Mesothelial cell of epicardium (in vitro differentiated cells): ENCODE results near the gene GALNT13. TPM values are rescaled to one million over a fixed set of nuclear protein-coding genes. Genes with fewer than 3 reads are reported as not detected.

ENCODE experiments used
- DNase-seq, 2 experiments: peaks; one replicate each; pipeline ENCODE4 v3.0.0; 2021; ENCODE audit warnings: low spot score in 2 of 2; ENCODE audit not compliant: unreplicated experiment in 2 of 2
- H3K27ac Mint-ChIP-seq: 2 replicates; pipeline ENCODE4 v1.8.0; 2021; ENCODE audit warnings: mixed read lengths
- H3K27me3 Mint-ChIP-seq: 2 replicates; pipeline ENCODE4 v1.8.0; 2021; ENCODE audit warnings: low read depth, mixed read lengths
- H3K36me3 Mint-ChIP-seq: 2 replicates; pipeline ENCODE4 v1.8.0; 2021; ENCODE audit warnings: mixed read lengths
- H3K4me1 Mint-ChIP-seq: 2 replicates; pipeline ENCODE4 v1.8.0; 2021; ENCODE audit warnings: mixed read lengths
- H3K4me3 Mint-ChIP-seq: 2 replicates; pipeline ENCODE4 v1.8.0; 2021; ENCODE audit warnings: mild to moderate bottlenecking, moderate library complexity, mixed read lengths
- H3K9me3 Mint-ChIP-seq: 2 replicates; pipeline ENCODE4 v1.8.0; 2021; ENCODE audit warnings: mixed read lengths
- CTCF ChIP-seq: fragments of 200-600 bp; sonication (generic); IDR thresholded peaks from one replicate; pipeline ENCODE4 v1.5.0; 2021; ENCODE audit warnings: antibody characterized with exemption; ENCODE audit not compliant: unreplicated experiment
- total RNA-seq: library from RNA; stranded (reverse); gene quantifications from 3 replicates; pipeline ENCODE4 v1.2.1, GENCODE V29; 2021

GALNT13 gene
- total RNA-seq, 1 donor from 2014 or later: 15.8 TPM

- Mint-ChIP-seq H3K9me3 (no peaks in the 10 kb centered on the region), H3K27me3 (no peaks in the 10 kb centered on the region), H3K4me3 (no peak overlapping the region), H3K4me1 (peaks cover 27% of the 10 kb centered on the region), H3K27ac (no peak overlapping the region), H3K36me3 (no peaks in the 10 kb centered on the region)
- DNase-seq: no peak
- TF ChIP-seq CTCF: no peak
Observed at GRCh38 chr2:154229966-154230365, 358.2 kb downstream of the GALNT13 start.

- DNase-seq: no peak
- Mint-ChIP-seq H3K27me3 (no peaks in the 10 kb centered on the region), H3K36me3 (no peaks in the 10 kb centered on the region), H3K9me3 (no peaks in the 10 kb centered on the region), H3K27ac (peak overlapping the region; percentile 17), H3K4me3 (no peak overlapping the region), H3K4me1 (peaks cover 27% of the 10 kb centered on the region)
- no peak for TF ChIP-seq CTCF
Observed at GRCh38 chr2:154231021-154231420, 359.3 kb downstream of the GALNT13 start.

- no peaks in the 10 kb centered on the region for H3K36me3 Mint-ChIP-seq
Observed at GRCh38 chr2:154233231-154233630, 361.5 kb downstream of the GALNT13 start.

GRCh38 chr2:154238252-154238651, 366.5 kb downstream of the GALNT13 start:
- Mint-ChIP-seq H3K9me3 (no peaks in the 10 kb centered on the region), H3K4me3 (no peak overlapping the region), H3K36me3 (no peaks in the 10 kb centered on the region), H3K27me3 (no peaks in the 10 kb centered on the region), H3K27ac (no peak overlapping the region), H3K4me1 (peaks cover 5% of the 10 kb centered on the region)
- no peak for DNase-seq
- TF ChIP-seq CTCF: no peak

More at GRCh38 chr2:154233231-154233630, 361.5 kb downstream of the GALNT13 start:
- Mint-ChIP-seq H3K9me3 (no peaks in the 10 kb centered on the region), H3K27me3 (no peaks in the 10 kb centered on the region), H3K4me3 (no peak overlapping the region), H3K4me1 (peaks cover 30% of the 10 kb centered on the region), H3K27ac (no peak overlapping the region)
- no peak for DNase-seq
- TF ChIP-seq CTCF: no peak

- peaks cover 2% of the 10 kb centered on the region for H3K9me3 Mint-ChIP-seq
- no peak for TF ChIP-seq CTCF
- H3K27me3 Mint-ChIP-seq: no peaks in the 10 kb centered on the region
- H3K27ac Mint-ChIP-seq: no peak overlapping the region
- no peak overlapping the region for H3K4me3 Mint-ChIP-seq
- H3K36me3 Mint-ChIP-seq: no peaks in the 10 kb centered on the region
- H3K4me1 Mint-ChIP-seq: peaks cover 5% of the 10 kb centered on the region
- no peak for DNase-seq
Observed at GRCh38 chr2:154240316-154240715, 368.6 kb downstream of the GALNT13 start.

- H3K36me3 Mint-ChIP-seq: no peaks in the 10 kb centered on the region
- no peak overlapping the region for H3K27ac Mint-ChIP-seq
- no peak for TF ChIP-seq CTCF
- H3K9me3 Mint-ChIP-seq: peaks cover 2% of the 10 kb centered on the region
- H3K4me3 Mint-ChIP-seq: no peak overlapping the region
- no peaks in the 10 kb centered on the region for H3K27me3 Mint-ChIP-seq
- H3K4me1 Mint-ChIP-seq: peaks cover 5% of the 10 kb centered on the region
- no peak for DNase-seq
Observed at GRCh38 chr2:154240921-154241379, 369.2 kb downstream of the GALNT13 start.
